ENCODE measurements around the gene PSMD13.

DNA sequence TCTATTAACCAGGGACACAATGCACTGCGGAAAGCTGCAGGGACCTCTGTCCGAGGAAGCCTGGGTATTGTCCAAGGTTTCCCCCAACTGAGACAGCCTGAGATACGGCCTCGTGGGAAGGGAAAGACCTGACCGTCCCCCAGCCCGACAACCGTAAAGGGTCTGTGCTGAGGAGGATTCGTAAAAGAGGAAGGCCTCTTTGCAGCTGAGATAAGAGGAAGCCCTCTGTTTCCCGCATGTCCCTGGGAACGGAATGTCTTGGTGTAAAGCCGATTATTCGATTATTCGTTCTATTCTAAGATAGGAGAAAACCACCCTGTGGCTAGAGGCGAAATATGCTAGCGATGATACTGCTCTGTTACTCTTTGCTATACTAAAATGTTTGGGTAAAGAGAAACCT is 34.8 kb upstream of the PSMD13 start:
- TF ChIP-seq ARNTL (CRISPR knock-in tag; IDR thresholded peaks at IDR 0.05; ENCODE audit: borderline replicate concordance, low read depth) (no peak), ZFP30 (CRISPR knock-in tag; IDR thresholded peaks at IDR 0.05) (no peak), RARB (CRISPR knock-in tag; IDR thresholded peaks at IDR 0.05) (no peak), ISL1 (CRISPR knock-in tag; IDR thresholded peaks at IDR 0.05) (no peak), CSRNP3 (CRISPR knock-in tag; IDR thresholded peaks at IDR 0.05) (no peak), ZFP3 (CRISPR knock-in tag; IDR thresholded peaks at IDR 0.05) (no peak), POU6F1 (CRISPR knock-in tag; IDR thresholded peaks at IDR 0.05; ENCODE audit: borderline replicate concordance, low read depth) (no peak), ZNF565 (CRISPR knock-in tag; conservative IDR thresholded peaks at IDR 0.05; ENCODE audit: low read depth) (no peak), GLIS3 (CRISPR knock-in tag; IDR thresholded peaks at IDR 0.05) (no peak), CREB5 (CRISPR knock-in tag; IDR thresholded peaks at IDR 0.05; ENCODE audit: low read depth) (no peak), ESRRG (CRISPR knock-in tag; IDR thresholded peaks at IDR 0.05) (no peak), ZNF70 (CRISPR knock-in tag; IDR thresholded peaks at IDR 0.05) (no peak)
- TF ChIP-seq, protein P1, sequence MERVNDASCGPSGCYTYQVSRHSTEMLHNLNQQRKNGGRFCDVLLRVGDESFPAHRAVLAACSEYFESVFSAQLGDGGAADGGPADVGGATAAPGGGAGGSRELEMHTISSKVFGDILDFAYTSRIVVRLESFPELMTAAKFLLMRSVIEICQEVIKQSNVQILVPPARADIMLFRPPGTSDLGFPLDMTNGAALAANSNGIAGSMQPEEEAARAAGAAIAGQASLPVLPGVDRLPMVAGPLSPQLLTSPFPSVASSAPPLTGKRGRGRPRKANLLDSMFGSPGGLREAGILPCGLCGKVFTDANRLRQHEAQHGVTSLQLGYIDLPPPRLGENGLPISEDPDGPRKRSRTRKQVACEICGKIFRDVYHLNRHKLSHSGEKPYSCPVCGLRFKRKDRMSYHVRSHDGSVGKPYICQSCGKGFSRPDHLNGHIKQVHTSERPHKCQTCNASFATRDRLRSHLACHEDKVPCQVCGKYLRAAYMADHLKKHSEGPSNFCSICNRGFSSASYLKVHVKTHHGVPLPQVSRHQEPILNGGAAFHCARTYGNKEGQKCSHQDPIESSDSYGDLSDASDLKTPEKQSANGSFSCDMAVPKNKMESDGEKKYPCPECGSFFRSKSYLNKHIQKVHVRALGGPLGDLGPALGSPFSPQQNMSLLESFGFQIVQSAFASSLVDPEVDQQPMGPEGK (CRISPR knock-in tag; IDR thresholded peaks at IDR 0.05; ENCODE audit: borderline replicate concordance), result no peak

Data from SK-N-SH treated with all-trans-retinoic acid at 6 μM for 48 hours (cell line).